A549 (cell line): ENCODE data around the gene PTPA. TPM values are rescaled to one million over a fixed set of nuclear protein-coding genes. Genes with fewer than 3 reads are reported as not detected.

Experiments used
- ATAC-seq, 2 experiments: fragments of 200-7000 bp in 1 of 2; fragments of >200 bp in 1 of 2; cut with Nextera tagmentation in 1 of 2; cut with Tn5 transposase in 1 of 2; 3 replicates each; pipeline versions ENCODE4 v1.8.0 to v1.9.1; 2018 to 2020; ENCODE audit warnings: mild to moderate bottlenecking in 1 of 2, moderate library complexity in 1 of 2
- CTCF ChIA-PET: fragments of 300-600 bp; sonication (Branson Sonifier 250); formaldehyde crosslinking; extraction: SDS; loops from one replicate; lab custom pipeline; 2021; ENCODE audit warnings: antibody characterized with exemption, inconsistent platforms; lab: Yijun Ruan, JAX
- POLR2A ChIA-PET: fragments of 350-600 bp; formaldehyde crosslinking; extraction: SDS; loops from one replicate; lab custom pipeline; 2021; ENCODE audit warnings: antibody characterized with exemption, inconsistent platforms; lab: Yijun Ruan, JAX
- DNase-seq, 2 experiments: peaks; one replicate each; pipeline versions ENCODE4 v3.0.0 to v3.0.0-alpha.2; 2011 to 2016; ENCODE audit warnings: low read depth in 1 of 2, low spot score in 1 of 2
- FAIRE-seq: peaks from 2 replicates; lab custom pipeline; 2011; peaks lifted over from hg19 to GRCh38; lab: Jason Lieb, UNC
- H3K27ac ChIP-seq, 2 experiments: fragments of >200 bp; sonication (Bioruptor Twin); formaldehyde crosslinking; 3 replicates each; pipeline ENCODE4 v1.5.1; 2016 to 2017
- H3K4me1 ChIP-seq: fragments of >200 bp; sonication (Bioruptor Twin); formaldehyde crosslinking; 3 replicates; pipeline ENCODE4 v1.6.1; 2016
- H3K4me2 ChIP-seq: fragments of >200 bp; sonication (Bioruptor Twin); formaldehyde crosslinking; 3 replicates; pipeline ENCODE4 v1.6.1; 2016
- H3K4me3 ChIP-seq: fragments of >200 bp; sonication (Bioruptor Twin); formaldehyde crosslinking; 3 replicates; pipeline ENCODE4 v1.5.1; 2016
- H3K9me3 ChIP-seq: fragments of >200 bp; sonication (Bioruptor Twin); formaldehyde crosslinking; 3 replicates; pipeline ENCODE4 v1.6.1; 2016
- BCL3 ChIP-seq: fragments of >200 bp; sonication (Bioruptor Twin); formaldehyde crosslinking; IDR thresholded peaks from 3 replicates; pipeline ENCODE4 v1.6.1; 2016
- E2F6 ChIP-seq: IDR thresholded peaks from 2 replicates; pipeline ENCODE4 v1.6.1; 2012; ENCODE audit warnings: low read depth, borderline replicate concordance
- HOXA7 ChIP-seq: fragments of 250-450 bp; sonication (Bioruptor Pico); IDR thresholded peaks from 2 replicates; pipeline ENCODE4 v1.5.0; 2020; ENCODE audit warnings: mild to moderate bottlenecking, moderate library complexity
- HOXB13 ChIP-seq: fragments of 250-450 bp; sonication (Bioruptor Pico); IDR thresholded peaks from 2 replicates; pipeline ENCODE4 v1.5.0; 2020; ENCODE audit warnings: low read depth, mild to moderate bottlenecking, moderate library complexity
- JUN ChIP-seq, 2 experiments: fragments of >200 bp; sonication (Bioruptor Twin); formaldehyde crosslinking; IDR thresholded peaks; 2 replicates in 1 of 2; 3 replicates in 1 of 2; pipeline ENCODE4 v1.6.1; 2016 to 2017
- MAFK ChIP-seq: fragments of 450-650 bp; IDR thresholded peaks from 2 replicates; pipeline ENCODE4 v1.6.1; 2014; ENCODE audit not compliant: partially characterized antibody
- MAX ChIP-seq: IDR thresholded peaks from 2 replicates; pipeline ENCODE4 v1.6.1; 2012
- NPAS2 ChIP-seq: fragments of 250-450 bp; sonication (Bioruptor Pico); IDR thresholded peaks from 2 replicates; pipeline ENCODE4 v1.8.0; 2022; ENCODE audit warnings: mild to moderate bottlenecking, moderate library complexity, borderline replicate concordance
- NR3C1 ChIP-seq: fragments of >200 bp; sonication (Bioruptor Twin); formaldehyde crosslinking; IDR thresholded peaks from 3 replicates; pipeline ENCODE4 v1.6.1; 2017
- POLR2A ChIP-seq: IDR thresholded peaks from 2 replicates; pipeline ENCODE4 v1.6.1; 2012; ENCODE audit warnings: mild to moderate bottlenecking, low read length
- WGBS: methylation state at CpG from one replicate; pipeline ENCODE4 v1.1.6; 2017; ENCODE audit errors: missing lambda C conversion rate; 5-methylcytosine and 5-hydroxymethylcytosine counted together
- polyA plus RNA-seq, 4 experiments: library from polyadenylated mRNA; depleted of rRNA in 3 of 4; stranded (reverse); fragments of >200 nt; fragmentation: RNase III in 1 of 4; extraction: RNeasy Plus Mini Kit Qiagen cat#74134 plus additional on column Dnase treatment in 1 of 4; gene quantifications; 2 replicates in 3 of 4; 3 replicates in 1 of 4; pipeline ENCODE4 v1.2.3, GENCODE V29; 2011 to 2017

Gene PTPA
- polyA plus RNA-seq, 2 of the 4 experiments (the other 2 are of a cell fraction), result 140 to 161 TPM

GRCh38 chr9:129140397-129141065 is 29.3 kb downstream of the PTPA start:
- DNase-seq, result peak in 1 of 2 experiments; percentile 35
- Histone ChIP-seq H3K4me3 (peak overlapping the region; percentile 44), H3K4me2 (peak overlapping the region; percentile 91)
- FAIRE-seq, result no peak
- CTCF ChIA-PET, result interaction anchor here (0.7 to 28.1 kb wide), 38 partner anchors 12 to 651 kb away, joined by 3 to 1029 read pairs (median 5); partner anchors contain the start of genes ASB6, C9orf50, IER5L and NTMT1
- peak; percentile 16; the same call in 1 of the 3 replicates for TF ChIP-seq BCL3
- no peak for TF ChIP-seq NPAS2
- peak; percentile 22; the same call in 1 of the 2 replicates for TF ChIP-seq E2F6
- TF ChIP-seq HOXB13 (CRISPR knock-in tag), result peak; percentile 42; the same call in 1 of the 2 replicates
- TF ChIP-seq POLR2A, result peak; percentile 41
- TF ChIP-seq NR3C1, result no peak
- peak; percentile 3 to 17; a peak in 2 of 5 replicates for TF ChIP-seq JUN (IDR thresholded peaks at IDR 0.05)
- TF ChIP-seq, all 56 proteins: peak for 5
- WGBS, result 13% methylated on average over 7 of the region's 8 CpGs
- no peaks in the 10 kb centered on the region for H3K9me3 ChIP-seq
- peak overlapping the region; percentile 99 for H3K27ac ChIP-seq
- peaks cover 66% of the 10 kb centered on the region for H3K4me1 ChIP-seq
- POLR2A ChIA-PET, result interaction anchor here (0.6 to 3.5 kb wide), 25 partner anchors 9 to 499 kb away, joined by 3 to 44 read pairs (median 5); partner anchors contain the start of genes C9orf50 and IER5L
- peak; percentile 4 to 18; a peak in 3 of 6 replicates for ATAC-seq

- ChIA-PET POLR2A (interaction anchor here (0.6 to 3.5 kb wide), 17 partner anchors 10 to 479 kb away, joined by 3 to 44 read pairs (median 9); partner anchors contain the start of genes C9orf50 and IER5L), CTCF (interaction anchor here (1.2 to 28.1 kb wide), 11 partner anchors 13 to 490 kb away, joined by 3 to 1029 read pairs (median 14); partner anchors contain the start of genes ASB6, C9orf50, IER5L and NTMT1)
- FAIRE-seq (no peak), DNase-seq (peak in 1 of 2 experiments; percentile 31), ATAC-seq (no peak)
- peak overlapping the region; percentile 99 for H3K27ac ChIP-seq
- H3K9me3 ChIP-seq, result no peaks in the 10 kb centered on the region
- TF ChIP-seq MAX (0 out of 2 replicates have a peak, but pooled peaks have one; percentile 38), JUN (IDR thresholded peaks at IDR 0.05) (0 out of 5 replicates have a peak, but pooled peaks of 1 of the 2 experiments have one; percentile 34), MAFK (no peak)
- H3K4me1 ChIP-seq, result peaks cover 74% of the 10 kb centered on the region
- H3K4me3 ChIP-seq, result peak overlapping the region; percentile 44; the same call in 2 of the 3 replicates
- H3K4me2 ChIP-seq, result peak overlapping the region; percentile 91
- 68% methylated on average over 13 of the region's 13 CpGs for WGBS
These were observed 30.1 kb downstream of the PTPA start for GRCh38 chr9:129141066-129142041.

DNA sequence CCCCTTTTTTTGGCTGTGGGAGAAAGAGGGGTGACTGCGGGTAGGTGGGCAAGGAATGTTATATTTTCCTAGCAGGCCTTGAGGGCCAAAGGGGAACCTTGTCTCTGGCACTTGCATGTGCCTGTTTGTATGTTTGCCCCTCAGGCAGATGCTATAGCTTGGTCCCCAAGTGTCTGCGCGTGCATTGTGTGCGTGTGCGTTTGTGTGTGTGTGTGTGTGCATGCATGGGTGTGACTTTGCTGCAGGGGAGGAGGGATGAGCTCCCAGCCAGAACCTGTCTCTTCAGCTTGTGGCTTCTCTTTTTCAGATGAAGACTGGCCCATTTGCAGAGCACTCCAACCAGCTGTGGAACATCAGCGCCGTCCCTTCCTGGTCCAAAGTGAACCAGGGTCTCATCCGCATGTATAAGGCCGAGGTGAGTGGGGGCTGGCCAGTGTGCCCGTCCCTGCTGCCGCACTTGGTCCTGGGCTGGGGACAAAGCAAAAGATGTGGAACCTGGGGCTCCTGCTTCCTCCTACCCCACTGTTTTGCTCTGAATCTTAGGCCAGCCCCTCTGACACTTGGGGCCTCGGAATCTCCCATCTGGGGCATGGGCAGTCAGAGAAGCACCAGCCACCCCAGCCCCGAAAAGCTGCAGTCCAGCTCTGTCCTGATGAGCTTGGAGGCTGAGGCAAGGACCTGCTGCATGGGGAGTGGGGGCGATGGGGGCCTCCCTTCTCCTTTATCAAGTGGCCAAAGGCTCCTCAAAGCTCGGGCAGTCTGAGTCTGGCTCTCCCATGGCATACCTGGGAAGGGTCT is 31.1 kb downstream of the PTPA start:
- DNase-seq (no peak), ATAC-seq (no peak), FAIRE-seq (no peak)
- Histone ChIP-seq H3K9me3 (no peaks in the 10 kb centered on the region), H3K27ac (peak overlapping the region; percentile 99; a peak in 5 of 6 replicates), H3K4me1 (peaks cover 76% of the 10 kb centered on the region), H3K4me3 (no peak overlapping the region)
- ChIA-PET POLR2A (interaction anchor here (1.0 to 2.6 kb wide), 10 partner anchors 11 to 610 kb away, joined by 3 to 23 read pairs (median 5); partner anchors contain the start of genes IER5L and PTGES), CTCF (interaction anchor here (0.6 to 28.1 kb wide), 47 partner anchors 14 to 635 kb away, joined by 3 to 1029 read pairs (median 4); partner anchors contain the start of genes ASB6, C9orf50, IER5L and NTMT1)
- TF ChIP-seq HOXA7 (CRISPR knock-in tag) (no peak), MAX (0 out of 2 replicates have a peak, but pooled peaks have one; percentile 1)
- TF ChIP-seq, all 56 proteins: peak for 1
- H3K4me2 ChIP-seq, result peak overlapping the region; percentile 91
- 89% methylated on average over 13 of the region's 15 CpGs for WGBS
